Nephron progenitor cell (in vitro differentiated cells): ENCODE data around the gene KRTAP16-1.
A peak's percentile ranks its signal among the peaks of the same experiment; 100 is the strongest.
"Not testable (repeated sequence)": the region's sequence is repeated elsewhere in the genome, so short reads cannot be mapped to it uniquely, and the experiment has no call there.

ENCODE experiments used
- DNase-seq: peaks from one replicate; pipeline ENCODE4 v3.0.0; 2021
- H3K27ac Mint-ChIP-seq: 2 replicates; pipeline ENCODE4 v1.8.0; 2021; ENCODE audit warnings: mild to moderate bottlenecking, moderate library complexity, mixed read lengths
- H3K27me3 Mint-ChIP-seq: 2 replicates; pipeline ENCODE4 v1.8.0; 2021; ENCODE audit warnings: mild to moderate bottlenecking, low read depth, mixed read lengths; ENCODE audit not compliant: poor library complexity
- H3K36me3 Mint-ChIP-seq: 2 replicates; pipeline ENCODE4 v1.8.0; 2021; ENCODE audit warnings: low read depth, mixed read lengths
- H3K4me1 Mint-ChIP-seq: 2 replicates; pipeline ENCODE4 v1.8.0; 2021; ENCODE audit warnings: mixed read lengths
- H3K4me3 Mint-ChIP-seq: 2 replicates; pipeline ENCODE4 v1.8.0; 2021; ENCODE audit warnings: mild to moderate bottlenecking, moderate library complexity, mixed read lengths
- H3K9me3 Mint-ChIP-seq: 2 replicates; pipeline ENCODE4 v1.8.0; 2021; ENCODE audit warnings: mild to moderate bottlenecking, moderate library complexity, mixed read lengths
- TF ChIP-seq, protein P1 (sequence below): fragments of 200-600 bp; sonication (generic); IDR thresholded peaks from 2 replicates; pipeline ENCODE4 v1.5.0; 2021; ENCODE audit warnings: antibody characterized with exemption

The KRTAP16-1 gene

DNA sequence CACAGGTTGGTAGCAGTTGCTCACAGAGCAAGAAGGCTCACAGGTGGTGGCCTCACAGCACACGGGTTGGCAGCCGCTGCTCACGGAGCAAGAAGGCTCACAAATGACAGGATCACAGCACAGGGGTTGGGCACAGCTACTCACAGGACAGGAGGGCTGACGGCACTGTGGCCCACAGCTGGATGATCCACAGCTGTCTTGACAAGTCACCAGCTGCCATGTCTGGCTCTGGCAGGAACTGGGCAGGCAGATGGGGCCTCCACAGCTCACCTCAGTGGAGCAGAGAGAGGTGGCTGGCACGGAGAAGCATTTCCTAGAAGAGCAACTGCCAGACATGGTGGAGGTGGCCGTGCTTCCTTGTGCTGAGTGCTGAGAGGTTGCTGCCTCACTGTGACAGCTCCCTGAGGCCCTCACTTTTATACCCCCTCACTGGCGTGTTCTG, at the start of gene KRTAP16-1:
Gene KRTAP16-1, minus strand, starts transcription at position 392 of the 442 bp plus-strand sequence. Its CDS starts 56 bp downstream, at position 336.
- H3K36me3 Mint-ChIP-seq: no peaks in the 10 kb centered on the region

DNA sequence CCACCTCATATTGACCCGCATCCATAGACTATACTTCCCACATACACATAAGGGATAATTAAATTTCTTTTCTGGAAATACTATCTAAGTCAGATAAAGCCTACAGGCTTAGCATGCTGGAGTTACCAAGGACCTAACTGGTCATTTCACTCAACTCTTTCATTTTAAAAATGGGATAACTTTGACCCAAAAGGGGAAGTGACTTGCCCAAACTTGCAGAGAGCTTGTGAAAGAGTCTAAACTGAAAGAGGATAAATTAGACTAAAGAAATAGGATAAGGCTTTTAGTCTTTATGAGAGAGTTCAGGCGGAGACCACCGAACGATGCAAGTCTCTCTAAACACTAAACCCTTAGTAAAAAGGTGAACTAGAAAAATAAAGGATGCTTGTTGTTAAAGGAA, 45.4 kb upstream of the KRTAP16-1 start:
- DNase-seq: no peak
- Mint-ChIP-seq H3K36me3 (no peaks in the 10 kb centered on the region), H3K27me3 (peaks cover 13% of the 10 kb centered on the region)

More for the DNA sequence above, at the start of gene KRTAP16-1:
- H3K4me1 Mint-ChIP-seq: no peaks in the 10 kb centered on the region
- H3K27me3 Mint-ChIP-seq: peaks cover 16% of the 10 kb centered on the region
- TF ChIP-seq, protein P1, sequence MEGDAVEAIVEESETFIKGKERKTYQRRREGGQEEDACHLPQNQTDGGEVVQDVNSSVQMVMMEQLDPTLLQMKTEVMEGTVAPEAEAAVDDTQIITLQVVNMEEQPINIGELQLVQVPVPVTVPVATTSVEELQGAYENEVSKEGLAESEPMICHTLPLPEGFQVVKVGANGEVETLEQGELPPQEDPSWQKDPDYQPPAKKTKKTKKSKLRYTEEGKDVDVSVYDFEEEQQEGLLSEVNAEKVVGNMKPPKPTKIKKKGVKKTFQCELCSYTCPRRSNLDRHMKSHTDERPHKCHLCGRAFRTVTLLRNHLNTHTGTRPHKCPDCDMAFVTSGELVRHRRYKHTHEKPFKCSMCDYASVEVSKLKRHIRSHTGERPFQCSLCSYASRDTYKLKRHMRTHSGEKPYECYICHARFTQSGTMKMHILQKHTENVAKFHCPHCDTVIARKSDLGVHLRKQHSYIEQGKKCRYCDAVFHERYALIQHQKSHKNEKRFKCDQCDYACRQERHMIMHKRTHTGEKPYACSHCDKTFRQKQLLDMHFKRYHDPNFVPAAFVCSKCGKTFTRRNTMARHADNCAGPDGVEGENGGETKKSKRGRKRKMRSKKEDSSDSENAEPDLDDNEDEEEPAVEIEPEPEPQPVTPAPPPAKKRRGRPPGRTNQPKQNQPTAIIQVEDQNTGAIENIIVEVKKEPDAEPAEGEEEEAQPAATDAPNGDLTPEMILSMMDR: no peak
- no peak for DNase-seq
- H3K27ac Mint-ChIP-seq: no peak within 1 kb of the TSS
- no peaks in the 10 kb centered on the region for H3K9me3 Mint-ChIP-seq
- H3K4me3 Mint-ChIP-seq: no peak within 1 kb of the TSS

GRCh38 chr17:41352597-41353366, 43.7 kb upstream of the KRTAP16-1 start:
- Mint-ChIP-seq H3K4me1 (no peaks in the 10 kb centered on the region), H3K27ac (no peak overlapping the region), H3K27me3 (peaks cover 13% of the 10 kb centered on the region), H3K4me3 (no peak overlapping the region), H3K36me3 (no peaks in the 10 kb centered on the region), H3K9me3 (no peaks in the 10 kb centered on the region)
- TF ChIP-seq, protein P1: no peak
- peak; percentile 38 for DNase-seq

More for the DNA sequence above, 45.4 kb upstream of the KRTAP16-1 start:
- Mint-ChIP-seq H3K4me1 (no peaks in the 10 kb centered on the region), H3K9me3 (no peaks in the 10 kb centered on the region), H3K27ac (no peak overlapping the region), H3K4me3 (no peak overlapping the region)
- TF ChIP-seq, protein P1: no peak

- peaks cover 15% of the 10 kb centered on the region for H3K27me3 Mint-ChIP-seq
- no peak overlapping the region for H3K27ac Mint-ChIP-seq
- H3K9me3 Mint-ChIP-seq: no peaks in the 10 kb centered on the region
- H3K4me1 Mint-ChIP-seq: no peaks in the 10 kb centered on the region
- DNase-seq: no peak
- no peaks in the 10 kb centered on the region for H3K36me3 Mint-ChIP-seq
- TF ChIP-seq, protein P1: no peak
- no peak overlapping the region for H3K4me3 Mint-ChIP-seq
These were observed 42.1 kb upstream of the KRTAP16-1 start for GRCh38 chr17:41351177-41351576.

DNA sequence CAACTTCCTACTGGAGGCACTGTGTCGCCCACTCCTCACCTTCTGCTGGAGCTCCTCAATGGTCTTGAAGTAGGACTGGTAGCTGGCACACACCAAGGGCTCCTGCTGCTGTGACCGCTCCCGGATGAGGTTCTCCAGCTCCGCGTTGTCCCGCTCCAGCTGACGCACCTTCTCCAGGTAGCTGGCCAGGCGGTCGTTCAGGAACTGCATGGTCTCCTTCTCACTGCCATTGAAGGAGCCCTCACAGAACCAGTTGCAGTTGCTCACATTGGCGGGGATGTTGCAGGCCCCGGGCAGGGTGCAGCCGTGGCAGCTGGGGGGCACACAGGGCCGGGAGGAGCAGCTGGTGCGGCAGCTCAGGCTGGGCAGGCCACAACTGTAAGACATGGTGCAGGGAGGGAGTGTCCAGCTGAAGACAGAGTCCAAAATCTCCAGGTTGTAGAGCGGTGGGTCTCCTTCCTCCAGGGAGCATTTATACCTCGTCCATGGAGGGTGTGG, 41.3 kb upstream of the KRTAP16-1 start, which contains the start of gene KRT33A:
Gene KRT33A, minus strand, starts transcription at position 448 of the 498 bp plus-strand sequence. Its CDS starts 61 bp downstream, at position 387.
- H3K4me3 Mint-ChIP-seq, H3K36me3 Mint-ChIP-seq, H3K4me1 Mint-ChIP-seq, H3K9me3 Mint-ChIP-seq, DNase-seq: not testable (repeated sequence)
- peak within 1 kb of the TSS; percentile 20 for H3K27ac Mint-ChIP-seq
- peaks cover 17% of the 10 kb centered on the region for H3K27me3 Mint-ChIP-seq

DNA sequence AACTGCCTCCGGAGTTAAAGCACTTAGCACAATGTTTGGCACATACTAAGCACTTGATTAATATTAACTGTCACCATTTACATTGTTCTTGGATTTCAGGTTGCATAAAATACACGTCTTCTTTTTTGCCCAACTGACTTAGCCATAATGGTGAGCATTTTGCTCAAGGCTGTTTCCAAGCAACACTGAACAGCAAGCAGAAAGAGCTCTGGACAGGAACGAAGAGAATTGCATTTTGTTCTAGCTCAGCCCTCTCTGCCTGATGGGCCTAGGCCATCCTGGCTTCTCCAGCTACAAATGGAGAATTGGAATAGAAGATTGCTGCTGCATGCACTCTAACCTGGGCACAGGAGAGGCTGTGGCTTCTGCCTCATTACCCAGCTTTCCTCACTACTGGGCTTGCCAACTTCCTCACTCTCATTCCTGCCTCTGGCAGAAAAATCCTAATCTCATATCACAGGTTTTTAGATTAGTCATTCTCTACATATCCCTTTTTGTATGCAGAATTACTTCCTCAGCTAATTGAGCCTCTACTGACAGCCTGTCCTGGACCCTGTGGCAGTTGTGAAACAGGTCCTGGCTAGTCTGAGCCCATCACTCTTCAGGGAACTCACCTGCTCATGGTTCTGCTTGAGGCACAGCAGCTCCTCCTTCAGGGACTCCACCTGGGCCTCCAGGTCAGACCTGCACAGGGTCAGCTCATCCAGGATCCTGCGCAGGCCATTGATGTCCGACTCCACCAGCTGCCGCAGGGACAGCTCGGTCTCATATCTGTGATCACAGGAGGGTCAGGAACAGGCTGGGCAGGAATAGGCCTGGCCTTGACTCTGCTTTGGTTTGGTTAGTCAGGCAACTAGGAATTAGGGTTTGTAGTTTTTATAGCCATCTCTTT, 39.0 kb upstream of the KRTAP16-1 start:
- Mint-ChIP-seq H3K9me3 (peaks cover 4% of the 10 kb centered on the region), H3K4me3 (no peak overlapping the region), H3K27me3 (peaks cover 17% of the 10 kb centered on the region), H3K36me3 (peaks cover 3% of the 10 kb centered on the region), H3K27ac (no peak overlapping the region), H3K4me1 (peaks cover 4% of the 10 kb centered on the region)
- no peak for DNase-seq
- TF ChIP-seq, protein P1: no peak

DNA sequence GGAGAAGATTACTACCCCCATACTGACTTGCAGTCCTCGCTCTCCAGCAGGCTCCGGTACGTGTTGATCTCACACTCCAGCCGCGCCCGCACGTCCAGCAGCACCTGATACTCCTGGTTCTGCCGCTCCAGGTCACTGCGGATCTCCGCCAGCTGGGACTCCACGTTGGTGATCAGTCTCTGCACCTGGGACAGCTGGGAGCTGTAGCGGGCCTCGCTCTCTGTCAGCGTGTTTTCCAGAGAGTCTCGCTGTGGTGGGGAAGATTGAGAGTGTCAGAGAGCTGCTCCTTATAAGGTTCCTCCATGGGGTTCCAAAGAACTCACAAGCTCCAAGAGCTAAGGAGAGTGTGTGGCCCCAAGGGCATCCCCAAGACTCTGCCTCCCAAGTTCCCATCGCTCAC, 37.3 kb upstream of the KRTAP16-1 start:
- H3K4me3 Mint-ChIP-seq: not testable (repeated sequence)

More for the DNA sequence above, 37.3 kb upstream of the KRTAP16-1 start:
- not testable (repeated sequence) for H3K27ac Mint-ChIP-seq, H3K4me1 Mint-ChIP-seq, H3K36me3 Mint-ChIP-seq, DNase-seq
- Mint-ChIP-seq H3K9me3 (peaks cover 18% of the 10 kb centered on the region), H3K27me3 (peaks cover 13% of the 10 kb centered on the region)
